Measurements from ENCODE around the gene FKBP14.

DNA sequence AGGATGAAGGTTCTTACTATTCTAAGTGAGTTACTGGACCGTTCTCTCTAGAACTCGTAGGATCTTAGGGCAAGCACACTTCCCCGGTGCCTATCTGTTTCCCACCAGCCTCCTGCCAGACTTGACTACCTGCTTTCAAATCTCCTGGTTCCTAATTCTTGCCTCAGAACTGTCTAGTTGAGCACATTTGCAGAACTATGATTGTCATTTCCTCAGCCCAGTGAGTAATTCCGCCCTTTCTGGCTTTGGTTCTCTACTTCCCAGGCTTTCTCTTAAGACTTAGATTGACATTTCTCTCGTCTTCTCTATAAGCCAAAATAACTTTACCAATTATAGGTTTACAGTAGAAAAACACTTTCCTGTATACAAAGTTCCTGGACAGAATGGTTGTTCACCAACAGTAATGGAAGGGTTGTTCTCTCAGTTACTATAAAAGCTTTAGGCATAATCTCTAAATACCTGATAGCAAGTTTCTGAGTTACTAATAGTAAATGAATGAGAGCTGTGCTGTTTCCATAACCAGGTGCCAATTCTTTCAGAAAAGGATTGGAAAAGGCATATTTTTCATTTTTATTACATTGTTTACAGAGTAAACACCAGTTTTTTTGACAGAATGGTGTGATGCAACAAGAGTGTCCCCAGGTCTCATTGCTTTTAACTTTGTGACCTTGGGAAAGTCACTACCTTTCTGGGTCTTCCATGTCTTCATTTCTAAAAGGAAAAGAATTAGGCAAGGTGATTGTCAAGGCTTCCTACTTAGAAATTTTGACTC is 42.8 kb upstream of the FKBP14 start:
- TF ChIP-seq POLR2A (IDR thresholded peaks at IDR 0.05; ENCODE audit: low read length) (no peak), NR3C1 (IDR thresholded peaks at IDR 0.05) (no peak), SMC3 (IDR thresholded peaks at IDR 0.05) (no peak)

Measured in A549 (cell line).